Sigmoid colon (tissue), 7 donors: ENCODE results near the gene SEC14L3. TPM values are rescaled to one million over a fixed set of nuclear protein-coding genes. Genes with fewer than 3 reads are reported as not detected.
"Not testable (repeated sequence)": the region's sequence is repeated elsewhere in the genome, so short reads cannot be mapped to it uniquely, and the experiment has no call there.

ENCODE experiments used
- DNase-seq: peaks from one replicate; pipeline ENCODE4 v3.0.0-alpha.2; 2019
- H3K27ac ChIP-seq, 4 donors: fragments of 200-600 bp; sonication (generic); one replicate each; pipeline ENCODE4 v1.5.1; 2016 to 2019; ENCODE audit warnings: mild to moderate bottlenecking in 1 of 4
- H3K27me3 ChIP-seq, 3 donors: fragments of 200-600 bp; sonication (generic); one replicate each; pipeline ENCODE4 v1.5.1; 2019; ENCODE audit warnings: mild to moderate bottlenecking in 1 of 3
- H3K36me3 ChIP-seq, 4 donors: fragments of 200-600 bp; sonication (generic); one replicate each; pipeline ENCODE4 v1.5.1; 2016 to 2019
- H3K4me1 ChIP-seq, 4 donors: fragments of 200-600 bp; sonication (generic); one replicate each; pipeline ENCODE4 v1.5.1; 2017 to 2019
- H3K4me3 ChIP-seq, 4 donors: fragments of 200-600 bp; sonication (generic); one replicate each; pipeline ENCODE4 v1.5.1; 2017 to 2019; ENCODE audit warnings: mild to moderate bottlenecking in 2 of 4, moderate library complexity in 1 of 4
- H3K9me3 ChIP-seq, 4 donors: fragments of 200-600 bp in 3 of 4; sonication (generic) in 3 of 4; one replicate each; pipeline versions ENCODE4 v1.5.1 to v1.6.1; 2013 to 2019
- CTCF ChIP-seq, 4 experiments: fragments of 450-650 bp in 3 of 4; fragments of 200-600 bp in 1 of 4; IDR thresholded peaks; one replicate each; pipeline ENCODE4 v1.5.1; 2016 to 2019; ENCODE audit warnings: antibody characterized with exemption in 4 of 4, mild to moderate bottlenecking in 3 of 4, moderate library complexity in 2 of 4
- EP300 ChIP-seq, 4 donors: sonication (generic); formaldehyde crosslinking; IDR thresholded peaks; one replicate each; pipeline ENCODE4 v1.6.1; 2017; ENCODE audit warnings: antibody characterized with exemption in 4 of 4
- POLR2A ChIP-seq, 2 donors: fragments of 450-650 bp; IDR thresholded peaks; one replicate each; pipeline ENCODE4 v1.6.1; 2016; ENCODE audit warnings: antibody characterized with exemption in 2 of 2, mild to moderate bottlenecking in 2 of 2, moderate library complexity in 2 of 2
- POLR2AphosphoS5 ChIP-seq, 4 donors: sonication (generic); formaldehyde crosslinking; IDR thresholded peaks; one replicate each; pipeline ENCODE4 v1.6.1; 2017; ENCODE audit warnings: antibody characterized with exemption in 4 of 4
- WGBS, 2 donors: extraction: QIAGEN DNeasy Blood & Tissue Kit; methylation state at CpG; one replicate each; pipeline ENCODE4 v1.1.7; 2013; 5-methylcytosine and 5-hydroxymethylcytosine counted together
- intact Hi-C: fragments of 100-400 bp; cut with DNase I; formaldehyde crosslinking; loops from one replicate; pipeline ENCODE4 v1.15.1; 2023
- polyA plus RNA-seq, 3 donors: library from polyadenylated mRNA; stranded (reverse); fragments of 200-250 nt; gene quantifications; one replicate each; pipeline ENCODE4 v1.2.3, GENCODE V29; 2013
- total RNA-seq, 4 donors: library from RNA; depleted of rRNA; stranded (reverse); fragments of >200 nt; gene quantifications; one replicate each; pipeline ENCODE4 v1.1.0, GENCODE V29; 2016
- donor health status: healthy with polysubstance abuse.
- donor health status: Bipolar disorder and iron deficiency.
- donor health status: healthy.

The SEC14L3 gene
- total and polyA plus RNA-seq, 7 donors, result 0.23 TPM; not detected in 6

- H3K27me3 ChIP-seq, result peaks cover 0 to 16% (median 3%) of the 10 kb centered on the region in 3 donors
- H3K4me3 ChIP-seq, result no peak overlapping the region
- no peak for TF ChIP-seq CTCF (IDR thresholded peaks at IDR 0.05)
- no peak for TF ChIP-seq POLR2AphosphoS5 (IDR thresholded peaks at IDR 0.05)
- TF ChIP-seq POLR2A (IDR thresholded peaks at IDR 0.05), result no peak
- no peak for TF ChIP-seq EP300 (IDR thresholded peaks at IDR 0.05)
- H3K27ac ChIP-seq, result no peak overlapping the region
- H3K9me3 ChIP-seq, result no peaks in the 10 kb centered on the region
- 59 to 61% methylated on average over 4 of the region's 4 CpGs for WGBS, 2 donors
- H3K36me3 ChIP-seq, result no peaks in the 10 kb centered on the region
- intact Hi-C loops, result no loop called here
- H3K4me1 ChIP-seq, result no peaks in the 10 kb centered on the region
- no peak for DNase-seq
Measured at GRCh38 chr22:30472994-30473720, 1.3 kb upstream of the SEC14L3 start.

DNA sequence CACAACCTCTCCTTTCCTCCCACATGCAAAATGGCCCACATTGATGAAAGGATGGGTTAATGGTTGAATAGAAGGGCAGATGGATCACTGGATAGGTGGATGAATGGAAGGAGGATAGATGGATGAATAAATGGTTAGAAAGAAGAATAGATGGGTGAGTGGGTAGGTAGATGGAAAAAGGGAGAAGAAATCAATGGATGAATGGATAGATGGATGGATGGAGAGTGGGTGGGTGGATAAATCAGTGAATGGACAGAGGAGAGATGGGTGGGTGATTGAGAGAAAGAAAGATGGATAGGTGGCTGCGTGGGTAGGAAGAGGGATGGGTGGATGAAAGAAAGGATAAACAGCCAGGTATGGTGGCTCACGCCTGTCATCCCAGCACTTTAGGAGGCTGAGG, 1.2 kb downstream of the SEC14L3 start:
- Histone ChIP-seq H3K4me3 (no peak overlapping the region), H3K9me3 (no peaks in the 10 kb centered on the region), H3K27me3 (peaks cover 0 to 16% (median 3%) of the 10 kb centered on the region in 3 donors), H3K27ac (no peak overlapping the region), H3K36me3 (no peaks in the 10 kb centered on the region), H3K4me1 (no peaks in the 10 kb centered on the region)
- no peak for DNase-seq
- TF ChIP-seq POLR2AphosphoS5 (IDR thresholded peaks at IDR 0.05) (no peak), EP300 (IDR thresholded peaks at IDR 0.05) (no peak), POLR2A (IDR thresholded peaks at IDR 0.05) (no peak), CTCF (IDR thresholded peaks at IDR 0.05) (no peak)
- intact Hi-C loops, result no loop called here
- 88 to 92% methylated on average over 2 of the region's 2 CpGs for WGBS, 2 donors

- Histone ChIP-seq H3K27me3 (peaks cover 0 to 16% (median 3%) of the 10 kb centered on the region in 3 donors), H3K36me3 (no peaks in the 10 kb centered on the region), H3K9me3 (no peaks in the 10 kb centered on the region), H3K27ac (no peak overlapping the region), H3K4me1 (no peaks in the 10 kb centered on the region), H3K4me3 (no peak overlapping the region)
- TF ChIP-seq CTCF (IDR thresholded peaks at IDR 0.05) (no peak), POLR2A (IDR thresholded peaks at IDR 0.05) (no peak)
- intact Hi-C loops, result no loop called here
- no peak for DNase-seq
- WGBS, 2 donors, result 45% methylated on average over 2 of the region's 2 CpGs
Measured at GRCh38 chr22:30469165-30469564, 2.7 kb downstream of the SEC14L3 start.

DNA sequence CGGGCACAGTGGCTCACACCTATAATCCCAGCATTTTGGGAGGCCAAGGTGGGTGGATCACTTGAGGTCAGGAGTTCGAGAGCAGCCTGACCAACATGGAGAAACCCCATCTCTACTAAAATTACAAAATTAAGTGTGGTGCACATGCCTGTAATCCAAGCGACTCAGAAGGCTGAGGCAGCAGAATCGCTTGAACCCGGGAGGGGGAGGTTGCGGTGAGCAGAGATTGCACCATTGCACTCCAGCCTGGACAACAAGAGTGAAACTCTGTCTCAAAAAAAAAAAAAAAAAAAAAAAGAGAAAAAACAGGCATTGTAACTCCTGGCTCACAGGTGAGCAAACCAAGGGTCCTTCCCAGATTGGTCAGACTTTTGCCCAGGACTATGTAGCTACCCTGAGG, 11.3 kb downstream of the SEC14L3 start:
- intact Hi-C loops, DNase-seq, H3K36me3 ChIP-seq, H3K27ac ChIP-seq, H3K4me3 ChIP-seq, H3K4me1 ChIP-seq, H3K9me3 ChIP-seq: not testable (repeated sequence)
- peaks cover 0 to 12% (median 0%) of the 10 kb centered on the region in 3 donors for H3K27me3 ChIP-seq
- WGBS, 2 donors, result 91 to 92% methylated on average over 6 of the region's 6 CpGs

DNA sequence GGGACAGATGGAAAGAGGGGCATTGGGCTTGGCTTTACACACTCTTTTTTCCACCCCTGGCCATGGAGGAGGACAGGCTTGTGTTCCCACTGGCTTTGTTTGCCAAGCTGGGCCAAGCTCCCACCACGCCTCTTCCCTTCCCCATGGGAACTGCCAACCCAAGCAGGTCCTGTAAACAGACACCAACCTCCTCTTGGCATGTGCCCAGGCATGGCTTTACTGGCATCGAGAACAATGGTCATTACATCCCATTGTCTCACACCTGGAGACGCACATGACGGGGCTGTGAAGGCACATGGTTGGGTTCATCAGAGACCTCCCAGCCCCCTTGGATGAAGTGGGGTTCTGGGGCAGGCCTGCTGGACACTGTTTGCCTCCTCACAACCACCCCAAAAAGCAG, 11.7 kb downstream of the SEC14L3 start:
- Histone ChIP-seq H3K27ac (no peak overlapping the region), H3K36me3 (no peaks in the 10 kb centered on the region), H3K4me1 (no peaks in the 10 kb centered on the region), H3K4me3 (no peak overlapping the region), H3K27me3 (peaks cover 0 to 12% (median 0%) of the 10 kb centered on the region in 3 donors), H3K9me3 (no peaks in the 10 kb centered on the region)
- TF ChIP-seq EP300 (IDR thresholded peaks at IDR 0.05) (no peak), POLR2A (IDR thresholded peaks at IDR 0.05) (no peak), POLR2AphosphoS5 (IDR thresholded peaks at IDR 0.05) (no peak), CTCF (IDR thresholded peaks at IDR 0.05) (no peak)
- WGBS, 2 donors, result 24 to 48% methylated on average over 4 of the region's 4 CpGs
- no peak for DNase-seq
- intact Hi-C loops, result no loop called here
